Body of pancreas (tissue), 4 donors: ENCODE measurements around the gene ZBTB22. TPM values are rescaled to one million over a fixed set of nuclear protein-coding genes. Genes with fewer than 3 reads are reported as not detected.

Experiments
- ATAC-seq: fragments of 150-250 bp; one replicate; pipeline ENCODE4 v1.9.1; 2016
- DNase-seq, 4 donors: peaks; one replicate each; pipeline ENCODE4 v3.0.0-alpha.2; 2019
- H3K27ac ChIP-seq, 4 donors: fragments of 200-600 bp; sonication (generic); 1 replicate in 3 of 4; 2 replicates in 1 of 4; pipeline versions ENCODE4 v1.5.1 to v1.6.1; 2016 to 2019; ENCODE audit warnings: mild to moderate bottlenecking in 1 of 4, mixed read lengths in 1 of 4, moderate library complexity in 1 of 4
- H3K27me3 ChIP-seq, 2 donors: fragments of 200-600 bp; sonication (generic); one replicate each; pipeline ENCODE4 v1.6.0; 2016; ENCODE audit warnings: mild to moderate bottlenecking in 1 of 2
- H3K36me3 ChIP-seq, 2 donors: fragments of 200-600 bp; sonication (generic); replicated peaks in 1 of 2; 2 replicates each; pipeline ENCODE4 v1.5.1; 2016; ENCODE audit warnings: low read depth in 2 of 2; ENCODE audit not compliant: insufficient read depth in 1 of 2
- H3K4me1 ChIP-seq: fragments of 200-600 bp; sonication (generic); one replicate; pipeline ENCODE4 v1.6.0; 2016
- H3K4me3 ChIP-seq, 2 donors: fragments of 200-600 bp; sonication (generic); 1 replicate in 1 of 2; 2 replicates in 1 of 2; pipeline ENCODE4 v1.5.1; 2016 to 2019
- H3K9me3 ChIP-seq, 3 donors: fragments of 200-600 bp; sonication (generic); 1 replicate in 2 of 3; 2 replicates in 1 of 3; pipeline ENCODE4 v1.5.1; 2016
- CTCF ChIP-seq, 7 experiments: fragments of 450-650 bp in 4 of 7; fragments of 200-600 bp in 3 of 7; sonication (generic) in 3 of 7; IDR thresholded peaks; one replicate each; pipeline ENCODE4 v1.5.1; 2016 to 2019; ENCODE audit warnings: antibody characterized with exemption in 7 of 7
- POLR2A ChIP-seq, 3 donors: fragments of 450-650 bp; IDR thresholded peaks; one replicate each; pipeline ENCODE4 v1.6.1; 2016; ENCODE audit warnings: antibody characterized with exemption in 3 of 3, mild to moderate bottlenecking in 2 of 3
- WGBS, 2 donors: methylation state at CpG; one replicate each; pipeline ENCODE4 v1.1.5; 2017; 5-methylcytosine and 5-hydroxymethylcytosine counted together
- intact Hi-C: fragments of 100-400 bp; cut with DNase I; formaldehyde crosslinking; loops from one replicate; pipeline ENCODE4 v1.15.1; 2023
- total RNA-seq, 2 donors: library from RNA; depleted of rRNA; stranded (reverse); fragments of >200 nt; gene quantifications; one replicate each; pipeline ENCODE4 v1.1.0, GENCODE V29; 2016

The ZBTB22 gene
- total RNA-seq, 2 donors from 2014 or later: 12.7 to 14.8 TPM

GRCh38 chr6:33278810-33279209 is 38.7 kb downstream of the ZBTB22 start:
- Histone ChIP-seq H3K4me3 (no peak overlapping the region), H3K4me1 (peaks cover 38% of the 10 kb centered on the region), H3K27ac (no peak overlapping the region), H3K9me3 (no peaks in the 10 kb centered on the region), H3K27me3 (no peaks in the 10 kb centered on the region), H3K36me3 (peaks cover 0 to 13% of the 10 kb centered on the region in 2 donors)
- no peak for DNase-seq
- no peak for ATAC-seq
- TF ChIP-seq CTCF (IDR thresholded peaks at IDR 0.05) (no peak), POLR2A (IDR thresholded peaks at IDR 0.05) (no peak)
- WGBS, 2 donors: 86% methylated on average over 3 of the region's 3 CpGs
- intact Hi-C loops: no loop called here

- intact Hi-C loops: no loop called here
- H3K9me3 ChIP-seq: no peaks in the 10 kb centered on the region
- no peak for ATAC-seq
- WGBS, 2 donors: 75 to 80% methylated on average over 7 to 9 of the region's 9 CpGs
- no peaks in the 10 kb centered on the region for H3K27me3 ChIP-seq
- no peak for DNase-seq
- H3K36me3 ChIP-seq: peaks cover 0 to 13% of the 10 kb centered on the region in 2 donors
- H3K4me3 ChIP-seq: no peak overlapping the region
- TF ChIP-seq CTCF (IDR thresholded peaks at IDR 0.05): no peak
- TF ChIP-seq POLR2A (IDR thresholded peaks at IDR 0.05): no peak
- H3K4me1 ChIP-seq: peaks cover 43% of the 10 kb centered on the region
- peak overlapping the region in 2 of 4 donors; percentile 80 to 82 for H3K27ac ChIP-seq
Measured at GRCh38 chr6:33278392-33278741, 39.2 kb downstream of the ZBTB22 start.

GRCh38 chr6:33277663-33278391 is 39.7 kb downstream of the ZBTB22 start:
- Histone ChIP-seq H3K27ac (peak overlapping the region; percentile 64 to 82 (median 78)), H3K27me3 (no peaks in the 10 kb centered on the region), H3K9me3 (no peaks in the 10 kb centered on the region), H3K36me3 (peaks cover 0 to 13% of the 10 kb centered on the region in 2 donors), H3K4me1 (peaks cover 48% of the 10 kb centered on the region), H3K4me3 (peak overlapping the region in 1 of 2 donors; percentile 13)
- TF ChIP-seq CTCF (IDR thresholded peaks at IDR 0.05) (peak in 1 of 7 experiments; percentile 7), POLR2A (IDR thresholded peaks at IDR 0.05) (no peak)
- intact Hi-C loops: no loop called here
- no peak for ATAC-seq
- DNase-seq: peak in 1 of 4 donors; percentile 20
- WGBS, 2 donors: 57 to 82% methylated on average over 19 to 36 of the region's 39 CpGs

GRCh38 chr6:33276864-33277662 is 40.5 kb downstream of the ZBTB22 start, which contains the start of gene B3GALT4:
TSS of gene B3GALT4 (plus strand) at chr6:33277123. CDS start at chr6:33277420, 297 bp downstream.
- Histone ChIP-seq H3K27me3 (no peaks in the 10 kb centered on the region), H3K27ac (peak within 1 kb of the TSS; percentile 64 to 82 (median 78)), H3K4me3 (peak within 1 kb of the TSS in 1 of 2 donors; percentile 13), H3K36me3 (peaks cover 0 to 13% of the 10 kb centered on the region in 2 donors), H3K4me1 (peaks cover 53% of the 10 kb centered on the region), H3K9me3 (no peaks in the 10 kb centered on the region)
- peak; percentile 60 for ATAC-seq
- intact Hi-C loops: no loop called here
- TF ChIP-seq POLR2A (IDR thresholded peaks at IDR 0.05): peak; percentile 30 to 65 (median 36)
- peak in 6 of 7 experiments; percentile 16 to 47 (median 35) for TF ChIP-seq CTCF (IDR thresholded peaks at IDR 0.05)
- DNase-seq: peak; percentile 48 to 73 (median 54)
- 8 to 59% methylated on average over 11 to 73 of the region's 80 CpGs for WGBS, 2 donors
